ENCODE results near the gene NPW. TPM values are rescaled to one million over a fixed set of nuclear protein-coding genes. Genes with fewer than 3 reads are reported as not detected.
"Not testable (repeated sequence)": the region's sequence is repeated elsewhere in the genome, so short reads cannot be mapped to it uniquely, and the experiment has no call there.

Gene NPW
- total RNA-seq, 2 donors from 2014 or later, result 1.9 to 2.5 TPM

DNA sequence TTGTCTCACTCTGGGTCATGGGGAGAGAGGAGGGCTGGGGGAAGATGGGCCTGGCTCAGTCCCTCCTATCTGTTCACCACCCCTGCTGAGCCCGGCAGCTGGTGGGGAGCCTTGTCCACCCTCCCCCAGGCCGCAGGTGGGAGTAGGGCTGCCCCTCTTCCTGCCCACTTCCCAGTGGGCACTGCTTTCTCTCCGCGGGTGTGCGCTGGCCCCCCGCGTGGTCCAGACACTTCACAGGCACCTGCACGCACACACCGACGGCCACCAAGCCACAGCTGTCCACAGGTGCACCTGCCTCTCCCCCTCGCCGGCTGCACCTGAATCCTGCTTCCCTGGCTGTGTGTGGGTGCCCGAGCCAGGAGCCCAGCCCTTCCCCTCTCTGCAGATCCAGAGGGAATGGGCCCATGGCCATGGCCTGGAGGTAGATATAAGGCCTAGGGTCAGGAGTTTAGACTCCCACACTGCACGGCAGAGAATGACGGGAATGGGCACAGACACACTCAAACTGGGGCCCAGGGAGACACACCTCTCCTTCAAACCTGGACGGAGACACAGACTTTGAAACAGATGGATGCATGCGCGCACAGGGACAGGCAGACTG, 9.1 kb downstream of the NPW start:
- no peak for ATAC-seq
- intact Hi-C loops (cut with DNase I, micrococcal nuclease), result loop anchor here in 1 of 2 donors (5.0 kb wide), 1 partner anchor 114 kb away; no protein-coding TSS in a partner anchor
- no peak for DNase-seq

DNA sequence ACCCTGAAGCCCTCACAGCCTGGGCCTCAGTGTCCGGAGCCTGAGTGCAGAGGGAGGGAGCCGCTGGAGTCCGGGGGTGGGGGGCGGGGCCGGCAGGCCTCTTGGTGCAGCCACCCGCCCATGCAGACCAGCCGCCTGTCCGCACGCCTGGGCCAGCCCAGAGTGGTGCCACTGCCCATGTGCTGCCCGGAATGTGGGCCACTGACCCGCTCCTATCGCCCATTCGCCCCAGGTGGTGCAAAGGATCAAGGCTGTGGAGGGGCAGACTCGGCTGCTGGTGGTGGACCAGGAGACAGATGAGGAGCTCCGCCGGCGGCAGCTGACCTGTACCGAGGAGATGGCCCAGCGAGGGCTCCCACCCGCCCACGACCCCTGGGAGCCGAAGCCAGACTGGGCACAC, 9.8 kb downstream of the NPW start:
- ATAC-seq (no peak), DNase-seq (no peak)
- intact Hi-C loops (cut with DNase I, micrococcal nuclease), result loop anchor here in 1 of 2 donors (5.0 kb wide), 1 partner anchor 113 kb away; no protein-coding TSS in a partner anchor

DNA sequence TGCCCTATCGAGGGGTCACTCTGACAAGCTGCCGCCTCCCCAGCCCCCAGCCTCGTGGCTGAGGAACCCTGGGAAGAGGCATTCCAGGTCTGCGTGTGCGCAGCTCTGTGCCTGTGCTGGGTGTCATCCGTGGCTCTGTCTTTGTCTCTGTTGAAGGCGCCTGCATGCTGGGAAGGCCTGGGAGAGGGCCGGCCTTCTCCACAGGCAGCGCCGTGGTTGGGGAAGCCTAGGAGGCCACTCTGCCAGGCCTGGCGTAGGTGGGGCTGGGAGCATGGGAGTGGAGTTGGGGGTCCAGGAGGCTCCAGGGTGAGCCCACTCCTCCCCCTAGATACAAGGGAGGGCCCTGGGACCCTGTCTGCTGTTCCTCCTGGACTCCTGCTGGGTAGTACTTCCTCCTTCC, 10.5 kb downstream of the NPW start:
- DNase-seq (no peak), ATAC-seq (no peak)
- intact Hi-C loops (cut with DNase I, micrococcal nuclease), result no loop called here

DNA sequence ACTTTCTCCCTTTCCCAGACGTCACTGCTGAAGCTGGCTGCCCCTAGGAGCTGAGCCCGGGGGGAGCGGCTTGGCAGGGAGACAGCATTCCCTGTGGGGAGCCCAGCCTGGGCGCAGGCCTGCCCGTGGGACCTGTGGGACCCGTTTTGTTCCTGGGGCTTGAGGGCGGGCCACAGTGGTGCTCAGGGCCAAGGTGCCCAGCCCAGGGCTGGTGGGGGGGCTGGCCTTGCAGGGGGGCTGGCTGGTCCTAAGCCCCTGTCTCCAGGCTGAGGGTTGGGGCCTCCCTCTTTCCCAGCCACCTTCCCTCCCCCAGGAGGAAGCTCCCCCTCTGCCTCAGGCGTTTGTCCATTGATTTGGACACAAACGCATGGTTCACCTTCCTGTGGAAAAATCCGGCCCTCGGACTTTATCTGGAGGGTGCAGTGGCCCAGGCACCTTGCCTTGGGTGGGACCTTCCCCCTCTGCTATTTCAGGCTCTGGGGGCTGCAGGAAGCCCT, 11.5 kb downstream of the NPW start:
- DNase-seq (no peak), ATAC-seq (no peak)
- intact Hi-C loops (cut with DNase I, micrococcal nuclease), result no loop called here

DNA sequence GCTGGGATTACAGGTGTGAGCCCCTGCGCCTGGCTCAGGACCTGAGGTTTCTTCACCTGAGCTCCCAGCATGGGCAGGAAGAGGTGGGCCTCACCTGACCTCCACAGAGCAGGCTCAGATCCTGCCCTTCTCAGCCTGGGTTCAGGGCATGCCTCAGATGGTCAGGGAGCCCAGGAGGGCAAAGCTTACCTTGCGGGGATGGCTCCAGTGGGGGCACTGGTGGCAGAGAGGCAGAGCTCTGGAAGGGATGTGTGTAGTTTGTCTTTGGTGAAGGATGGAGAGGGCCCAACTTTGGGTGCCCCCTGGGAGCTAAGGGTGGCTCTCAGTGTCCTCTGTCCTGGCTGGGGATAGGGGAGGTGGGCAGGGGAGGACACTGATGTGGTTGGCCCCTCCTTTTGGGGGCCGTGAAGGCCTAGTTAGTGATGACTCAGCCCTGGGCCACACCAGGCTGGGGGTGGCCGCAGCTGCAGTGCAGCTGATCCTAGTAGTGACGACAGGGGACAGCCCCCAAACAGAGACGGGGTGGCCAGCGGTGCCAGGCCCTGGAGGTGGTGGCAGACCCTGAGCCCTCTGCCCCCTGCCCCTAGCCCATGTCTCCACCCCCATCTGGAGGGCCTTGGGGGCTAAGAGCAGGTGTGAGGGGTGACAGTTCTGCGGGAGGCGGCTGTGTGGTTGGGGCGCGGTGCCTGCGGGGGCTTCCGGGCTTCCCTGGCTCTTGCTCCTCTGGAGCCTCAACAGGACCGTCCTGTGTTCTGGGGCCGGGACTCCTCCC, 12.9 kb downstream of the NPW start:
- intact Hi-C loops (cut with DNase I, micrococcal nuclease), result no loop called here
- DNase-seq (no peak), ATAC-seq (no peak)

DNA sequence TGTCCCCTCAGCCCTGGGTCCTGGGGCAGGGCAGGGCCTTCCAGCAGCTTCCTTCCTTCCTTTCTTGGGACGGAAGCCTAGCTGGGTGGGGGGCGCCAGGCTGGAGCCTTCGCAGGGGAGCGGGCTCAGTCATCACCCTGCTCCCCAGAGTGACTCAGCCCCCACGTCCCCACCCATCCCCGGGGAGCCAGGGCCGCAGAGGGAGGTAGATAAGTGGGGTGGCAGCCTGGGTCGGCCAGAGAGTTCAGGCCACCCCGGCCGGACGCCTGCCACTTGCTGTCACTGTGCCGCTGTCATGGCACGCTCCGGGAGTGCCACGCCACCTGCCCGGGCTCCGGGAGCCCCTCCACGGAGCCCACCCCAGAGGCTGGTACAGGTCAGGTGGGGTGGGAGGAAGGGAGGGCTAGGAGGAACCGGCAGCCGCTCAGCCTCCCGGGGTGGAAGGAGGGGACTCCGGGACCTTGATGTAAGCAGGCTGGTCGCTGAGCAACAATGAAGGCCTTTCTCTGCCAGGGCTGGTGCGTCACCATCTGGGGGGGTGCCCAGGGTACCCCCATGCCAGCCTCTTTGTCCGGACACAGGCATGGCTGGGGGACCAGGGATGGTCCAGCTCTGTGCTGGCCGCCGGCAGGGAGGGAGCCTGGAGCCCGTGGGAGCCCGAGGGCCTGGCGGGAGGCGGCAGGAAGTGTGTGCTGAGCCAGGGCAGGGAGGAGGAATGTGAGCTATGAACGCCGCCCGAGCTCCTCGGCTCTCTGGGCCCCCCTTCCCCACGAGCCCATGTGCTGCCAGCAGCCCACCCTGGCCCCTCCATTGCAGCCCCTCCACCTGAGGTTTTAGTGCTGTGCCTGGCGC, 13.7 kb downstream of the NPW start:
- DNase-seq (peak in 1 of 2 donors; percentile 30), ATAC-seq (peak; percentile 20)
- intact Hi-C loops (cut with DNase I, micrococcal nuclease), result no loop called here

DNA sequence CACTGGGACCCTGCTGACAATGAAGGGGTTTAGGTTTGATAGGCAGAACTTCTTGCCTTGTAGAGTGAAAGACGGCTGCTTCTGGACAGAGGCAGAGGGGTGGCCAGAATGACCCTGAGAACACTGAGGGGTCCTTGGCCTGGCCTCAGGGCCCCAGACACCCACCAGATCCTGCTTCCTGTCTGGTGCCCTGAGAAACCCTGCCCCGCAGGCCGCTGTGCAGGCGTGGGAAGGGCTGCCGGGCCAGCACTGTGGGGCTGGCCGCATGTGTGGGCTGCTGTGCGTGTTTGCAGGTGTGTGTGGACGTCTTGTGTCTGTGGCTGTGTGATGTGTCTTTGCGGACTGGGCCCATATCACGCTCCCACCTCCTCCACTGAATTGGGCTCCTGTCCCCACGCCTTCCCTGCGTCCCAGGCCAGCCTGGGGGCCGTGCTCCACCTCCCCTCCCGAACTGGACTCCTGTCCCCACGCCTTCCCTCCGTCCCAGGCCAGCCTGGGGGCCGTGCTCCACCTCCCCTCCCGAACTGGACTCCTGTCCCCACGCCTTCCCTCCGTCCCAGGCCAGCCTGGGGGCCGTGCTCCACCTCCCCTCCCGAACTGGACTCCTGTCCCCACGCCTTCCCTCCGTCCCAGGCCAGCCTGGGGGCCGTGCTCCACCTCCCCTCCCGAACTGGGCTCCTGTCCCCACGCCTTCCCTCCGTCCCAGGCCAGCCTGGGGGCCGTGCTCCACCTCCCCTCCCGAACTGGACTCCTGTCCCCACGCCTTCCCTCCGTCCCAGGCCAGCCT, 14.5 kb downstream of the NPW start:
- DNase-seq; ATAC-seq; intact Hi-C loops (cut with DNase I, micrococcal nuclease): not testable (repeated sequence)

DNA sequence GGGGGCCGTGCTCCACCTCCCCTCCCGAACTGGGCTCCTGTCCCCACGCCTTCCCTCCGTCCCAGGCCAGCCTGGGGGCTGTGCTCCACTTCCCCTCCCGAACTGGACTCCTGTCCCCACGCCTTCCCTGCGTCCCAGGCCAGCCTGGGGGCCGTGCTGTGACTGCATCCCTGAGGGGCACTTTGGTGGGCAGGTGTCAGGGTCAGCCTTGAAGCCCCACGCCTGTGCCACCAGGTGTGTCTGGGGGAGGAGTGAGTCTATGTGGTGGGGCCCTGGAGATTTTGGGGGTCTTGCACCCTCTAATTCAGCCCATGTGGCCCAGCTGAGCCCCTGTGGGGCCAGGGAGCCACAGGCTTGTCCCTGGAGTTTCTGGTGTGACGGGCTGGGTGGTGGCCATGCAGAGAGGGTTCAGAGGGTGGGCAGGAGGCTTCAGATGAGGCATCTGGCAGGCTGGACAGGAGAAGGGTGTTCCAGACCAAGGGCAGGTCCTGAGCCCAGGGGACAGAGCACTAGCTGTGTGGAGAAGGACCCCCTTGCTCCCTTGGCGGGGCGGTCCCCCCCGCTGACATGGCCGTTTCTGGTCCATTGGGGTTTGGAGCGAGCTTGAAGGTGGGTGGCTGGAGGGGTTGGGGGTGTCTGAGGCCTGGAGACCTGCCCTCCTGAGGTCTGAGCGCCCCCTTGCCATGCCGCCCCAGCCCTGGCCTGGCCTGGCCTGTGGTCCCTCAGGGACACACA, 15.3 kb downstream of the NPW start:
- no peak for ATAC-seq
- intact Hi-C loops (cut with DNase I, micrococcal nuclease), result no loop called here

DNA sequence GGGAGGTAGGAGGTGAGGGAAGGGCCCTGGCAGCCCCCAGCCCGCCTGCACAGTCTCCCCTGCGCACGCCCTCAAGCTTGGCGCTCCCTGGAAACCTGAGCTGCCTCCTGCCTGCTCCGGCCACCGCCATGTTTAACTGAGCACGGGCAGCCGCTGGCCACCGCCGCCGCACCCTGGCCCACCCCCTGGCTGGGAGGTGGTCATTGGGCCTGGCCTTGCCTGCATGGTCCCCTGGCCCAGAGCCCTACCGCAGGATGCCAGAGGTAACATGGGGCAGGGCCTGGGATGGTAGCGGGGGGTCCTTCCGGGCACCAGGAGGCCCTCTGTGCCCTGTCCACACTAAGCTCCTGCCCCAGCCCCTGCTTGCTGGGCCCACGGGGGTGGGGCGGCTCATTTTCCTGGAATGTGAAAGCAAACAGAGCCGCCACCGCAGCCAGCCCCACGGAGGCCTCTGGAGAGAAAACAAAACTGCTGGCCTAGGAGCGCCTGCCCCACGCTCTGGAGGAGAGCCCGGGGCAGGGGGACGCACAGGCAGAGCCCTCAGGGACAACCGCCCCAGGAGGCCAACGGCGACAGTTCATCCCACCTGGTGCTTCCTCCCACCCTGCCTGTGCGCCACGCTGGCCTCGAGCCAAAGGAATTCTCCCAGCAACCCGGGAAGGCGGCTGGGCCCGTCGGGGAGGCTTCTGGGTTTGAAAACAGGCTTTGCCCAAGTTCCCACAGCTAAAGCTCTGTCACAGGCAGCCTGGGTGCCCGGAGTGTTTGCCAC, 16.0 kb downstream of the NPW start:
- intact Hi-C loops (cut with DNase I, micrococcal nuclease), result no loop called here
- ATAC-seq, result peak; percentile 4
- peak in 1 of 2 donors; percentile 62 for DNase-seq

More for the DNA sequence above, 15.3 kb downstream of the NPW start:
- DNase-seq, result no peak

DNA sequence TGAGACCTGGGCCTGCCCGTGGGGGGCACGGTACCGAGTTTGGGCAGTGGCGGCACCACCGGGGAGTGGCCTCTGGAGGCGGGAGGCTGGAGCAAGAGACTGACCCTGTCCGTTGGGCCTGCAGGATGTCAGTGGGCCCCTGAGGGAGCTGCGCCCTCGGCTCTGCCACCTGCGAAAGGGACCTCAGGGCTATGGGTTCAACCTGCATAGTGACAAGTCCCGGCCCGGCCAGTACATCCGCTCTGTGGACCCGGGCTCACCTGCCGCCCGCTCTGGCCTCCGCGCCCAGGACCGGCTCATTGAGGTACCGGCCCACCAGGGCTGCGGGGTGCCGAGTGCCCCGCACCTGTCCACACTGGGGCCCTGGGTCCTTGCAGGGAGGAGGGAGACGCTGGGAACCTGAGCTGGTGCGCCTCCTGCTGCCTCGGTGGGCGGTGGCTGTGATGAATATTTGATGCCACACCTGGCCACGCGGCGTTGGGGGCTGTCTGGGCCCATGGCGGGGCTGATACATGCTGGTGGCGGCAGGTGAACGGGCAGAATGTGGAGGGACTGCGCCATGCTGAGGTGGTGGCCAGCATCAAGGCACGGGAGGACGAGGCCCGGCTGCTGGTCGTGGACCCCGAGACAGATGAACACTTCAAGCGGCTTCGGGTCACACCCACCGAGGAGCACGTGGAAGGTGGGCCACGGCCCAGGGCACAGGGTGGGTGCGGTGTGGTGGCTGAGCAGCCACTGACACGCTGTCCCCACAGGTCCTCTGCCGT, 16.8 kb downstream of the NPW start:
- intact Hi-C loops (cut with DNase I, micrococcal nuclease), result no loop called here
- ATAC-seq (no peak), DNase-seq (no peak)

DNA sequence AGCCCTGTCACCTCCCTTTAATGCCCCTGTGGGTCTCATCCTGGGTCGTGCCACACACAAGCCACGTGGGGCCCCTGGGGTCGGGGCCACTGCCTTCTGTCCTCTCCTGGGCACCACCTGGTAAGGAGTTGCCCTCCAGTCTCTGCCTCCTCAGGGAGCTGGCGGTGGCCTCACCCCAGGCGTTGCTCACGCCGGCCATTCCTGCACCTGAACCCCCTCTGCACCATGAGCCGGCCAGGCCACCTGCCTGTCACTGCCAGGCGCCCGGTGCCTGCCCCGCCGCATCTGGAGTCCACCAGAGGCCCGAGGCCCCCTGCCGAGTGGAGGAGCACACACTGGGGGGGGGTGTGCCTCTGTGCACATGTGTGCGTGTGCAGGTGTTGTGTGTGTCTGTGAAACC, 17.5 kb downstream of the NPW start:
- DNase-seq, result no peak
- intact Hi-C loops (cut with DNase I, micrococcal nuclease), result no loop called here
- ATAC-seq, result no peak

DNA sequence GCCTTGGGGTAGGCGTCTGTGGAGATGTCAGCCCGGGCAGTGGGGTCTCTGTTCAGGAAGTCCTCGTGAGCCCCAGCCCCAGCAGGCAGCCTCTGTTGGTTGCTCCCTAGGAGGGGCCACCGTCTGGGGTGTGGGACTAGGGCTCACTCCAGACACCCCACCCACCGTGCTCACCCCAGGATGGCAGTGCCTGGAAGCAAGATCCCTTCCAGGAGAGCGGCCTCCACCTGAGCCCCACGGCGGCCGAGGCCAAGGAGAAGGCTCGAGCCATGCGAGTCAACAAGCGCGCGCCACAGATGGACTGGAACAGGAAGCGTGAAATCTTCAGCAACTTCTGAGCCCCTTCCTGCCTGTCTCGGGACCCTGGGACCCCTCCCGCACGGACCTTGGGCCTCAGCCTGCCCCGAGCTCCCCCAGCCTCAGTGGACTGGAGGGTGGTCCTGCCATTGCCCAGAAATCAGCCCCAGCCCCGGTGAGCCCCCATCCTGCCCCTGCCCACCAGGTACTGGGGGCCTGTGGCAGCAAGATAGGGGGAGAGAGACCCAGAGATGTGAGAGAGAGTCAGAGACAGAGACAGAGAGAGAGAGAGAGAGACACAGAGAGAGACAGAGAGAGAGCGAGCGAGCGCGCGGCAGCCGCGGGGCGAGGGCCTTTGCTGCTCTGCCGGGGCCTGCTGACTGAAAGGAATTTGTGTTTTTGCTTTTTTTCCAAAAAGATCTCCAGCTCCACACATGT, 18.2 kb downstream of the NPW start:
- ATAC-seq (no peak), DNase-seq (no peak)
- intact Hi-C loops (cut with DNase I, micrococcal nuclease), result no loop called here

DNA sequence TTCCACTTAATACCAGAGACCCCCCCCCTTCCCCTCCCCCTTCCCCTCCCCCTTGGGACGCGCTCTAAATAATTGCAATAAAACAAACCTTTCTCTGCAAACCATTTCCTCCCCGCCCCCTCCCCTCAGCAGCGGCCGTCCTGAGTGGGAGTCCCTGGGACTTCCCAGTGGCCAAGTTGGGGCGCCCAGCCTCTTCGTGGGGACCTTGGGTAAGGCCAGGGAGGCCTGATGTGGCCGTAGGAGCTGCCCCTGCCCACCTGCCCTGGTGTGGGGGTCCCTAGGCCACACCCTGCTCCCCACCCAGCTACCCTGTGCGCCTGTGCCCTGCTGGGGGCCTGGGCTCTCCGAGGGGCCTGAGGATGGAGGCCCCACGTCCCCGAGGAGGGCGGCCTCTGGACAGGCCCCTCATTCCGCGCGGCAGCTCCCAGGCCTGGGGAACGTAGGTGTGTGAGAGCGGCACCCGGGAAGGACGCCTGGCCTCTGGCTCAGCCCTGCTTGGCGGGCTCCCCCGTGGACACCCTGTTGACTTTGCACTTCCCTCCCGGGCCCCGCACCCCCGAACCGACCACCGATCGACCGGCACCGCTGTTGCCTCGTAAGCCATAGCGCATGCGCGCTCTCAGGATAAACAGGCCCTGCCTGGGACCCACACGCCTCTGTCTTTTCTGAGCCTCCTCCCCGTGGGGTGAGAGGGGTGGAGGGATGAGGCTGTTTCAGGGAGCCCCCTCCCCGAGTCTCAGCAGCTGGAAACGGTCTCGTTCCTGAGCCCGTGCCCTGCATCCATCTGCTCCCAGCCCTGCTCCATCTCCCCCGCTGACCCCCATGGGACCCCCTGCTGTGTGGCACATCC, 19.0 kb downstream of the NPW start:
- no peak for ATAC-seq
- intact Hi-C loops (cut with DNase I, micrococcal nuclease), result no loop called here
- DNase-seq, result peak in 1 of 2 donors; percentile 23

DNA sequence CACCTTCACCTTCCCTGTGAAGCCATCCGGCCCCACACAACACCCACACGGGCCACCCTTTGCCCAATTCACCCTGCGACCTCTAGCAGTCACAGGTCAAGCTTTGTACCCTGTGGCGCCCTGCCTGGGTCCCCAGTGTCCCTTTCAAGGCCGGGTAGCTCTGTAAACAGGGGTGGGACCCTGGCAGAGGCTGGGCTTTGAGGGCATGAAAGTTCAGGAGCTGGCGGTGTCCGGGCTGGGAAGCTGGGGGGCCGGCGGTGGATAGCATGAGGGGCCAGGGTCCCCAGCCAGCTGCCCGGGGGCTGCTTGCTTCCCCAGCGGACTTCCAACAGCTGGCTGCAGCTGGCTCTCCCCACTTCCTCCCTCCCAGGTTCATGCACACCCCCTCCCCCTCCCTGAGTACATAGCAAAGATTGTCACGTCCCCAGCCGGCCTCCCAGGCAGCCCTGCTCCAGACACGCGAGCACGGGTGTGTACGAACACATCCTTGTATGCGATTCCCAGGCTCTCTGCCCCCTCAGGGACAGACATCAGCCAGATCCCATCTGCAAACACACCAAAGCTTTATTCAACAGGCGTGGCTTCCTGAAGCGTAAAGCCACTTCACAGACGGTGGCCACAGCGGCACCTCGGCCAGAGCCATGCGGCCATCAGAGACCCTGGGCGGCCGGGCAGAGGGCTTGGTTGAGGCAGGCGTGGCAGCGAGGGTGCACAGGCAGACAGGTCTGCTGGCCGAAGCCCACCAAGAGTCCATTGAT, 19.9 kb downstream of the NPW start:
- peak; percentile 29 for ATAC-seq
- peak; percentile 79 to 89 for DNase-seq
- intact Hi-C loops (cut with DNase I, micrococcal nuclease), result no loop called here

All from left colon (tissue), 2 donors.